Activated CD4-positive, alpha-beta T cell treated with anti-CD3 and anti-CD28 coated beads for 48 hours (primary cell): ENCODE measurements around the gene GSTA5.
"Not testable (repeated sequence)": the region's sequence is repeated elsewhere in the genome, so short reads cannot be mapped to it uniquely, and the experiment has no call there.

Experiments
- DNase-seq: peaks from one replicate; pipeline ENCODE4 v3.0.0-alpha.2; 2020

GSTA5 gene

DNA sequence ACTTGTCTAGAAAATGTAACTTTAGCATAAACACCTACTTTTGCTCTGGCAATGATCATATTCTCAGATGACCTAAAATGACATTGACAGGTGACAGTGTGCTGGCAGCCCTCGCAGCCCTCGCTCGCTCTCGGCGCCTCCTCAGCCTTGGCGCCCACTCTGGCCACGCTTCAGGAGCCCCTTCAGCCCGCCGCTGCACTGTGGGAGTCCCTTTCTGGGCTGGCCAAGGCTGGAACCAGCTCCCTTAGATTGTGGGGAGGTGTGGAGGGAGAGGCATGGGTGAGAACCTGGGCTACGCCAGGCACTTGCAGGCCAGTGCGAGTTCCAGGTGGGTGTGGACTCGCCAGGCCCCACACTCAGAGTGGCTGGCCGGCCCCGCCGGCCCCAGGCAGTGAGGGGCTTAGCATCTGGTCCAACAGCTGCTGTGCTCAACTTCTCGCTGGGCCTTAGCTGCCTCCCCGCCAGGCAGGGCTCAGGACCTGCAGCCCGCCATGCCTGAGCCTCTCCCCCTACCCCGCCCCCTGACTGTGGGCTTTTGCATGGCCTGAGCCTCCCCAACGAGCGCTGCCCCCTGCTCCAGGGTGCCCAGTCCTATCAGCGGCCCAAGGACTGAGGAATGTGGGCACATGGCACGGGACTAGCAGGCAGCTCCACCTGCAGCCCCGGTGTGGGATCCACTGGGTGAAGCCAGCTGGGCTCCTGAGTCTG is 54.2 kb downstream of the GSTA5 start:
- no peak for DNase-seq

GRCh38 chr6:52782696-52783274 is 57.8 kb downstream of the GSTA5 start:
- DNase-seq: not testable (repeated sequence)

- not testable (repeated sequence) for DNase-seq
These were observed 58.4 kb downstream of the GSTA5 start for GRCh38 chr6:52782209-52782608.
